Skeletal muscle satellite cell (primary cell): ENCODE measurements around the gene SYNDIG1.

ENCODE experiments used
- H3K27me3 ChIP-seq: 2 replicates; pipeline ENCODE4 v1.7.0; 2013; ENCODE audit warnings: low read length; ENCODE audit not compliant: control insufficient read depth, insufficient read depth
- H3K36me3 ChIP-seq: 2 replicates; pipeline ENCODE4 v1.7.0; 2013; ENCODE audit warnings: mild to moderate bottlenecking, control low read depth, low read length; ENCODE audit not compliant: insufficient read depth
- H3K4me1 ChIP-seq: 2 replicates; pipeline ENCODE4 v1.7.0; 2013; ENCODE audit warnings: low read length; ENCODE audit not compliant: control insufficient read depth, insufficient read depth
- H3K4me2 ChIP-seq: 2 replicates; pipeline ENCODE4 v1.7.0; 2013; ENCODE audit warnings: mild to moderate bottlenecking, low read length
- H3K4me3 ChIP-seq: 2 replicates; pipeline ENCODE4 v1.7.0; 2013; ENCODE audit warnings: low read length
- H3K9ac ChIP-seq: 2 replicates; pipeline ENCODE4 v1.7.0; 2013; ENCODE audit warnings: mild to moderate bottlenecking, low read depth, low read length, moderate library complexity
- H3K9me3 ChIP-seq: replicated peaks from 2 replicates; pipeline ENCODE4 v1.7.0; 2013; ENCODE audit warnings: mild to moderate bottlenecking, control low read depth, low read length

SYNDIG1 gene

DNA sequence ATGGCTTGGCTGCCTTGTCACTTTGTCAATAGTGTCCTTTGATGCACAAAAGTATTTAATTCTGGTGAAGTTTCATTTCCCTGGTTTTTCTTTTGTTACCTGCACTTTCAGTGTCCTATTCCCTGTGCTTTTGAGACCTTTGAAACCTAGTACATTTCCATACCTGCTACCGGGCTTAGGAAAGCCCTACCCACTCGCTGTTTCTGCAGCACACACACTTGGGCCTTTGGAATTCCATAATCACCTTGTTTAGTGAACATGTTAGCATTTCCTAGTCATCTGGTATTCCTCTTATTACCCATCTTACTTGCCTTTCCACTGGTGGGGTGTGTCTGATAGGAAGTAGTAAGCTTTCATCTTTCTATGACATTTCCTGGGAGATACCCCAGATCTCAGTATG lies 19.3 kb upstream of the SYNDIG1 start:
- Histone ChIP-seq H3K4me2 (no peak overlapping the region), H3K4me3 (no peak overlapping the region), H3K27me3 (no peaks in the 10 kb centered on the region), H3K4me1 (no peaks in the 10 kb centered on the region), H3K36me3 (no peaks in the 10 kb centered on the region), H3K9ac (no peak overlapping the region), H3K9me3 (no peaks in the 10 kb centered on the region)

DNA sequence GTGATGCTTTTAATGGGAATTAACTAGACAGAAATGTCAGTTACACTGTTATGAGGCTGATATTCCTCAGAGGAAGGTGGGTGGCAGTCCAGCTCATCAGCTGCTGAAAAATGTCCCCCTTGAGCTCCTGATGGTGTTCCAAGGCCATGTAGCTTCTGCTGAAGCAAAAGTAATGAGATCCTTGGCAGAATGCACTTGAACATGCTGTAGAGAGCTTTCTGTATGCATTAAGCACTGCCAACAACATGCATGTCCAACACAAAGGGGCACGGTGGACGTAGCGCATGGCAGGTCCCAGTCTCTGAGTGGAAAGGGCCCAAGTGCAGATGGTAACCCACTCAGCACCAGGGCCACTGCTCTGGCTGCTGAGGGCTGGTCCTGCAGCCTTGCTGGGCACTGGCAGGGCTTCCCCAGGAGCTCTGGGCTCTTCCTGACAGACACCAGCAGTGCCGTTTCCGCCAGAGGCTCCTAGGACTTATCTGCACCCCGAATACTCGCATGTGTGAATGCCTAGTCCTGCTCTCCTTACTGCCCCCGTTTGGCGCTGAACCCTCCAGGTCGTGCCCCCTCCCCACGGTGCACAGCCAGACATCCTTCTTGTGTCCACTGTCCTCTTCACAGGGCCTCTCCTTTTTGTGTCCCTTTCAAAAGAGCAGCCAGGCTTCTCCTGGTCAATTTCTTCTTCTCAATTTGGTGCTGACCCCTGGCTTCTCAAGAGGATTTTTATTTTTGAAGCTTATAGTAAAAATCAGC lies 18.6 kb upstream of the SYNDIG1 start:
- Histone ChIP-seq H3K27me3 (no peaks in the 10 kb centered on the region), H3K36me3 (no peaks in the 10 kb centered on the region), H3K4me1 (no peaks in the 10 kb centered on the region), H3K4me3 (no peak overlapping the region), H3K9me3 (no peaks in the 10 kb centered on the region), H3K4me2 (no peak overlapping the region), H3K9ac (no peak overlapping the region)

DNA sequence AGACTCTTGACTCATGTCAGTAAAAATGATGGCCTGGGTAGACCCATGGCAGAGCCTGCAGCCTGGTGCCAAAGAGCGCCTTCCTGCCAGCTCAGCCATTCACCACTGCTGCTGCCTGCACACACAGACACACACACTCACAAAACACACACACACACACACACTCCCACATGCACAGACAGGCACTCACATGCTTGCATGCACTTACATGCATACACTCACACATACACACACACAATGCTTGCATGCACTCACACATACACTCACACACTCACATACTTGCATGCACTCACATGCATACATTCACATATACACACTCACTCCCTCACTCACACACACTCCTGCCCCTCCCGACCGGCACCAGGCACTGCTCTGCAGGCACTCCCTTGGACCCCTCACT lies 18.0 kb upstream of the SYNDIG1 start:
- H3K4me1 ChIP-seq, result no peaks in the 10 kb centered on the region
- no peaks in the 10 kb centered on the region for H3K27me3 ChIP-seq
- H3K36me3 ChIP-seq, result no peaks in the 10 kb centered on the region
- H3K4me2 ChIP-seq, result no peak overlapping the region
- H3K9ac ChIP-seq, result no peak overlapping the region
- H3K4me3 ChIP-seq, result no peak overlapping the region
- H3K9me3 ChIP-seq, result no peaks in the 10 kb centered on the region

DNA sequence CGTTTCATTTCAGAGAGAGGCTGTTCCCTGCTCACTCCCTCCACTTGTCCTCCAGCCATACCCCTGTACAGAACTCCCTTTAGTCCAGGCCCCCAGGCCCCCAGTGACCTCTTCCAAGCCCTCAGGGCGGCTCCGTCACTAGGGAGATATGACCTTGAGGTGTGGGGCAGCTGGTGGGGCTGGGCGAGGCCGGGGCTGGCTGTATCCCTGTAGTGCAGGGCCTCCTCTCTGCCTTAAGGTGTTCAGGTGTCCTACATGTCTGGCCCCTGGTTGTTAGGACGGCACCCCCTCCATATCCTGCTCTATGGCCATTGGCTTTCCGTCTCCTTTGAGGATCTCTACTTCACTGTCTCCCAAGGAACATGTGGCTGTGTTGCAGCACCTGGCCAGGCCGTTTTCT lies 17.4 kb upstream of the SYNDIG1 start:
- Histone ChIP-seq H3K4me3 (no peak overlapping the region), H3K9me3 (no peaks in the 10 kb centered on the region), H3K36me3 (no peaks in the 10 kb centered on the region), H3K4me1 (no peaks in the 10 kb centered on the region), H3K9ac (no peak overlapping the region), H3K27me3 (no peaks in the 10 kb centered on the region), H3K4me2 (no peak overlapping the region)

DNA sequence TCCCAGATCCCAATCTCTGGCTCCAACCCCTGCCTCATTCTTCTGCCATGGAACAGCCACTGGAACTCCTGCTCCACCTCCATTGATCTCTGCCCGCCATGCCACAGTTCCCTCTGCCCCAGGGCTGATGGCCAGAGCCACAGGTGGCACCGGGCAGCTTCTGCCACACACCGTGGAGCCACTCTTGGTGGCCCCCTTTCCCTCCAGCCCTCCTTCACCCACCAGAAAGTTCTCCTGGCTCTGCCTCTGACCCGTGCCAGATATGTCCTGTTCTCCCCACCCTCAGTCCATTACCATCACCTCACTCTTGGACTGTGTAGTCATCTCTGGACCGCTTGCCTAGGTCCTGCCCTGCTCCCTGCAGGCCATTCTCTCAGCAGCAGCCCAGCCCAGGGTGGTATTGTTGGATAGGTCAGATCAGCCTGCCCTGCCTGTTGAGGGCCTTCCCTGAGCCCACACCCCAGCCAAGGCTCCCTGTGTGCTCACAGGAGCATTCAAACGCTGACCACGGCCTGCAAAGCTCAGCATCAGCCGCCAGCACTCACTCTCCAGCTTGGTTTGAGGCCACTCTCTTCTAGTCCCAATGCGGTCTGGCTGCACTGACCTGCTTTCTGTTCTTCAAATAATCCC lies 16.8 kb upstream of the SYNDIG1 start:
- H3K4me3 ChIP-seq, result no peak overlapping the region
- H3K9me3 ChIP-seq, result no peaks in the 10 kb centered on the region
- H3K9ac ChIP-seq, result no peak overlapping the region
- no peaks in the 10 kb centered on the region for H3K4me1 ChIP-seq
- no peaks in the 10 kb centered on the region for H3K36me3 ChIP-seq
- no peak overlapping the region for H3K4me2 ChIP-seq
- H3K27me3 ChIP-seq, result no peaks in the 10 kb centered on the region

DNA sequence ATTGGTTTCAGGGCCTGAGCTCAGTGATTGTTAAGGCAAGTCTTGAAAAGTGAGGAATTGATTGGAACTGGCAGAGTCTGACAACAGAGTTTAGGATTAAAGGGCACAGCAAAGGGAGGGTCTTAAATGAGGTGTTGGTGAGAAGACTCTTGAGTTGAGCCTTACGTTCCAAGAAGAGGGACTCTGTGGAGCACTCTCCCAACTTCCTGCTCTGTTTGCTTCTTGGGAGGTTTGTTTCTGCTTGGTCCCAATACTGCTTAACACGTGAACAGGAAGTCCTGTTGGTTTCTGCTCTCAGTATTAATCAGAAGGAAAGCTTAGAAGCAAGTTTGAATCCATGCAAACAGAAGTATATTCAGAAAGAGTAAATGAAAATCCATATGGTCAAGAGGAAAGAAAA lies 15.6 kb upstream of the SYNDIG1 start:
- no peaks in the 10 kb centered on the region for H3K36me3 ChIP-seq
- H3K4me1 ChIP-seq, result no peaks in the 10 kb centered on the region
- no peak overlapping the region for H3K4me3 ChIP-seq
- H3K9ac ChIP-seq, result no peak overlapping the region
- no peaks in the 10 kb centered on the region for H3K27me3 ChIP-seq
- H3K9me3 ChIP-seq, result no peaks in the 10 kb centered on the region
- H3K4me2 ChIP-seq, result no peak overlapping the region

DNA sequence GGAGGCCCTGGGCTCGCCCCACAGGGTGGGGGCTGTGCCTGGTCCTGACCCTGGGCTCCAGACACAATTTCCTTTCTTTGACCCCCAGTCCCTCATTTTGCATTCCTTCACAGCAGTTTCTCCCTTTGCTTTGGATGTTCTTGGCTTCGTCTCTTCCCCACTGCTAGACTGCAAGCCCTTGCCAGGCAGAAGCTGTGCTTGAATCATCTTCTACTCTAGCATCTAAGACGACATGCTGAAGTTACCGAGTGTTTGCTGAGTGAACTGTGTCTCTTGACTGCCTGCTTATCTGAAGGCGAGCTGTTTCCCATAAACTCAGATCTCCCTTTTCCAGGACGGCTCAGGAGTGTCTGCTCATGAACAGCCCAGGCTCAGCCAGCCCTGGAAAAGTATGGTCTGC lies 14.3 kb upstream of the SYNDIG1 start:
- no peaks in the 10 kb centered on the region for H3K36me3 ChIP-seq
- H3K27me3 ChIP-seq, result no peaks in the 10 kb centered on the region
- no peak overlapping the region for H3K4me3 ChIP-seq
- no peak overlapping the region for H3K4me2 ChIP-seq
- no peak overlapping the region for H3K9ac ChIP-seq
- no peaks in the 10 kb centered on the region for H3K9me3 ChIP-seq
- no peaks in the 10 kb centered on the region for H3K4me1 ChIP-seq

DNA sequence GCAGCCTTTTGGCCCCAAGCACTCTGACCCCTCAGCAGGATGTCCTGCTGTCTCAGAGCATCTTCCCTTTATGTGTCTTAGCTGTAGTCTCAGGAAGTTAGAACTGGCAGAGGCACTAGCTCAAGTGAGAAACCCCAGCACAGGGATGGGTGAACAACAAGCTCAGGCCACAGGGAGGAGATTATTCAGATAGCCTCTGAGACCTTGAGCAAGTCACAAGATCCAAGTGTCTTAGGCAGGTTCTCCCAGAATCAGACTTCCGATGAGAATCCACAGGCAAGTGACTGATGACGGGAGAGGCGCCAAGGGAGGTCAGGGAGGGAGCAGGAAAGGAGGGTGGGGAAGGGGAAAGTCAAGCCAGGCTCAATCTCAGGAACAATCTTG lies 13.0 kb upstream of the SYNDIG1 start:
- Histone ChIP-seq H3K36me3 (no peaks in the 10 kb centered on the region), H3K9me3 (no peaks in the 10 kb centered on the region), H3K4me2 (no peak overlapping the region), H3K4me3 (no peak overlapping the region), H3K9ac (no peak overlapping the region), H3K4me1 (no peaks in the 10 kb centered on the region), H3K27me3 (no peaks in the 10 kb centered on the region)

DNA sequence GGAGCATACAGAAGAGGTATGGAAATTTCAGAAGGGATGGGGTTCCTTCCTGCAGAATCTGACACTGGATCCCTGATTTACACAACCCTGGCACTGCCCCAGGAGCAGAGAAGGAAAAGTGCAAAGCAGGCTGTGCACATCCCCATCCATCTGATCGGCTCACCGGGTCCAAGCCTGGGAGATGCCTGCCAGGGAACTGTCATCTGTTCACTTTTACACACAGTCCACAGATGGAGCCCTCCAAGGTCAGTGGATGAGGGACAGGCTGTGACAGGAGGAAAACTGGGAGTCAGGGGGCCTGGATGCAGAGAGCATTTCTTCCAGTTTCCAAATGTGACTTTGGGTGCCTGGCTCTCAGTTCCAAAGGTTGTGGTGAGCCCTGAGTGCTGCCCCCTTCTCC lies 11.0 kb upstream of the SYNDIG1 start:
- H3K27me3 ChIP-seq, result no peaks in the 10 kb centered on the region
- H3K4me1 ChIP-seq, result no peaks in the 10 kb centered on the region
- H3K9ac ChIP-seq, result no peak overlapping the region
- H3K4me3 ChIP-seq, result no peak overlapping the region
- no peaks in the 10 kb centered on the region for H3K36me3 ChIP-seq
- H3K9me3 ChIP-seq, result no peaks in the 10 kb centered on the region
- H3K4me2 ChIP-seq, result no peak overlapping the region

DNA sequence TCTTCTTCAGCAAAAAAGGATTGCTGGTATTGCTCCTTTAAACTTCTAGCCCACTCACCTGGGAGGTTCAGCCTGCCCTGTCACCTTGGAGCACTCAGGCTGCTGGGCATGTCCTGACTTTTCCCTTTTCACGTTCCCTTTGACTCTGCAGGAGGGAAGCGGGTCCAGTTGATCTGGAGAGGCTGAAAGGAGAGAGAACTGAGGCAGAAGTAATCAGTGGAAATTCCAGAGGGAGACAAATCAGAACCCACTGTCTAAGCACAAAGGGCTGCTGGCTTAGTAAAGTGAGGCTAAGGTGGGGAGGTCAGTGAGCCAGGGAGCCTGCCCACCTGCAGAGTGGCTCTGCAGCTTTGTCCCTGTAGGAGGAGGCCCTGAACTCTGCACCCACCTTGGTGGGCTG lies 9.7 kb upstream of the SYNDIG1 start:
- Histone ChIP-seq H3K4me1 (no peaks in the 10 kb centered on the region), H3K4me2 (no peak overlapping the region), H3K9me3 (no peaks in the 10 kb centered on the region), H3K4me3 (no peak overlapping the region), H3K9ac (no peak overlapping the region), H3K27me3 (peaks cover 3% of the 10 kb centered on the region), H3K36me3 (no peaks in the 10 kb centered on the region)

DNA sequence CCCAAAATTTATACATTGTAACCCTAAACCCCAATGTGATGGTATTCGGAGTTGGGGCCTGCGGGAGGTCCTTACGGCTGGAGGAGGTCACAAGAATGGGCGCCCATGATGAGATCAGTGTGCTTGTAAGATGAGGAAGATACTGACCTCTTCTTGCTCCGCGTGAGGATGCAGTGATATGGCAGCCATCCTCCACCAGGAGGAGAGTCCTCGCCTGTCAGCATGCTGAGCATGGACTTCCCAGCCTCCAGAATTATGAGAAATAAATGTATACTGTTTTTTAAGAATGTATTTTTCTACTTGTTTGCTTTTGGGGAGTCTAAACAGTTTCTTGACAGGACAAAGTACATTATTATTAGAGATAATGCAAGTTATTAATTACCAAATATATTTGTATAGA lies 8.7 kb upstream of the SYNDIG1 start:
- peaks cover 8% of the 10 kb centered on the region for H3K27me3 ChIP-seq
- H3K9ac ChIP-seq, result no peak overlapping the region
- no peak overlapping the region for H3K4me2 ChIP-seq
- H3K9me3 ChIP-seq, result no peaks in the 10 kb centered on the region
- H3K4me3 ChIP-seq, result no peak overlapping the region
- H3K4me1 ChIP-seq, result no peaks in the 10 kb centered on the region
- H3K36me3 ChIP-seq, result no peaks in the 10 kb centered on the region

DNA sequence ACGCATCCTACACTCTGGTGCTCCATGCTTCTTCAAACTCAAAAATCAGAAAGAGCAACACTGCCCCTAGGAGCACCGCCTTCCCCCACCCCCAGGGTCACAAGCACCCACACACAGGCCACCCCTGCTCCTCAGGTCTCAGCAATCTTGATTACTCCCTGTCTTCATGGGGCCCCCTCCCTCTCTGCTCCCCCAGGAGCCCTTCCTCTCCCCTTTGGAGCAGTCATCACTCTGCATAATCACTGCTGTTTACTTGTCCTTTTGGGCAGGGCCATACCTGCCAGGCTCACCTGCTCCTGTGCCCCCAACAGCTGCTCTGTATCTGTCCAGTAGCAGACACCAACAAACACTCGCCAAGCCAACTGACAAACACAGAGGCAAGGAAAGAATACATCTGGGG lies 7.6 kb upstream of the SYNDIG1 start:
- H3K27me3 ChIP-seq, result peaks cover 17% of the 10 kb centered on the region

More for the DNA sequence above, 7.6 kb upstream of the SYNDIG1 start:
- H3K36me3 ChIP-seq, result no peaks in the 10 kb centered on the region
- no peaks in the 10 kb centered on the region for H3K4me1 ChIP-seq
- no peak overlapping the region for H3K9ac ChIP-seq
- no peak overlapping the region for H3K4me3 ChIP-seq
- no peaks in the 10 kb centered on the region for H3K9me3 ChIP-seq
- H3K4me2 ChIP-seq, result no peak overlapping the region
